Measurements from ENCODE around the gene DUSP8.

DUSP8 gene

GRCh38 chr11:1563149-1563638 is 8.9 kb downstream of the DUSP8 start:
- Histone ChIP-seq H3K27ac (ENCODE audit: low read length) (no peak overlapping the region), H3K79me2 (ENCODE audit: low read length) (no peaks in the 10 kb centered on the region), H3K9ac (ENCODE audit: low read length) (no peak overlapping the region), H2AFZ (ENCODE audit: low read depth, low read length) (no peak overlapping the region), H4K20me1 (ENCODE audit: insufficient read depth, low read length) (peaks cover 8% of the 10 kb centered on the region), H3K9me3 (ENCODE audit: insufficient read depth, low read length) (no peaks in the 10 kb centered on the region), H3K4me2 (ENCODE audit: low read length) (no peak overlapping the region), H3K4me3 (ENCODE audit: low read length) (no peak overlapping the region), H3K36me3 (replicated peaks; ENCODE audit: low read depth, low read length) (no peaks in the 10 kb centered on the region), H3K27me3 (ENCODE audit: low read depth, low read length) (no peaks in the 10 kb centered on the region), H3K4me1 (ENCODE audit: low read length) (peaks cover 14% of the 10 kb centered on the region)
- TF ChIP-seq CTCF (IDR thresholded peaks at IDR 0.05; ENCODE audit: low read depth, low read length) (no peak), EZH2phosphoT487 (IDR thresholded peaks at IDR 0.05; ENCODE audit: low read depth) (no peak)

GRCh38 chr11:1562469-1563148 is 9.5 kb downstream of the DUSP8 start:
- Histone ChIP-seq H3K27me3 (ENCODE audit: low read depth, low read length) (no peaks in the 10 kb centered on the region), H3K4me1 (ENCODE audit: low read length) (peaks cover 14% of the 10 kb centered on the region), H3K27ac (ENCODE audit: low read length) (no peak overlapping the region), H3K9ac (ENCODE audit: low read length) (no peak overlapping the region), H3K36me3 (replicated peaks; ENCODE audit: low read depth, low read length) (no peaks in the 10 kb centered on the region), H4K20me1 (ENCODE audit: insufficient read depth, low read length) (peaks cover 3% of the 10 kb centered on the region), H3K4me2 (ENCODE audit: low read length) (no peak overlapping the region), H2AFZ (ENCODE audit: low read depth, low read length) (no peak overlapping the region), H3K9me3 (ENCODE audit: insufficient read depth, low read length) (no peaks in the 10 kb centered on the region), H3K4me3 (ENCODE audit: low read length) (no peak overlapping the region), H3K79me2 (ENCODE audit: low read length) (no peaks in the 10 kb centered on the region)
- TF ChIP-seq CTCF (IDR thresholded peaks at IDR 0.05; ENCODE audit: low read depth, low read length) (no peak), EZH2phosphoT487 (IDR thresholded peaks at IDR 0.05; ENCODE audit: low read depth) (no peak)

GRCh38 chr11:1561955-1562354 is 10.1 kb downstream of the DUSP8 start:
- H4K20me1 ChIP-seq (ENCODE audit: insufficient read depth, low read length), result no peaks in the 10 kb centered on the region
- H3K27ac ChIP-seq (ENCODE audit: low read length), result no peak overlapping the region
- TF ChIP-seq EZH2phosphoT487 (IDR thresholded peaks at IDR 0.05; ENCODE audit: low read depth) (no peak), CTCF (IDR thresholded peaks at IDR 0.05; ENCODE audit: low read depth, low read length) (no peak)
- no peaks in the 10 kb centered on the region for H3K9me3 ChIP-seq (ENCODE audit: insufficient read depth, low read length)
- H2AFZ ChIP-seq (ENCODE audit: low read depth, low read length), result no peak overlapping the region
- H3K27me3 ChIP-seq (ENCODE audit: low read depth, low read length), result no peaks in the 10 kb centered on the region
- H3K9ac ChIP-seq (ENCODE audit: low read length), result no peak overlapping the region
- H3K4me3 ChIP-seq (ENCODE audit: low read length), result no peak overlapping the region
- no peak overlapping the region for H3K4me2 ChIP-seq (ENCODE audit: low read length)
- no peaks in the 10 kb centered on the region for H3K36me3 ChIP-seq (replicated peaks; ENCODE audit: low read depth, low read length)
- H3K4me1 ChIP-seq (ENCODE audit: low read length), result peaks cover 14% of the 10 kb centered on the region
- no peaks in the 10 kb centered on the region for H3K79me2 ChIP-seq (ENCODE audit: low read length)

GRCh38 chr11:1561266-1561665 is 10.8 kb downstream of the DUSP8 start:
- H3K4me2 ChIP-seq (ENCODE audit: low read length), result no peak overlapping the region
- H3K27ac ChIP-seq (ENCODE audit: low read length), result no peak overlapping the region
- H3K36me3 ChIP-seq (replicated peaks; ENCODE audit: low read depth, low read length), result no peaks in the 10 kb centered on the region
- H3K27me3 ChIP-seq (ENCODE audit: low read depth, low read length), result no peaks in the 10 kb centered on the region
- TF ChIP-seq CTCF (IDR thresholded peaks at IDR 0.05; ENCODE audit: low read depth, low read length) (no peak), EZH2phosphoT487 (IDR thresholded peaks at IDR 0.05; ENCODE audit: low read depth) (no peak)
- H2AFZ ChIP-seq (ENCODE audit: low read depth, low read length), result no peak overlapping the region
- no peaks in the 10 kb centered on the region for H4K20me1 ChIP-seq (ENCODE audit: insufficient read depth, low read length)
- no peaks in the 10 kb centered on the region for H3K79me2 ChIP-seq (ENCODE audit: low read length)
- no peak overlapping the region for H3K4me3 ChIP-seq (ENCODE audit: low read length)
- peaks cover 14% of the 10 kb centered on the region for H3K4me1 ChIP-seq (ENCODE audit: low read length)
- no peaks in the 10 kb centered on the region for H3K9me3 ChIP-seq (ENCODE audit: insufficient read depth, low read length)
- H3K9ac ChIP-seq (ENCODE audit: low read length), result no peak overlapping the region

All from OCI-LY3 (cell line).